Cardiac muscle cell (in vitro differentiated cells and primary cell): ENCODE data around the gene ELL. TPM values are rescaled to one million over a fixed set of nuclear protein-coding genes. Genes with fewer than 3 reads are reported as not detected.
"Not testable (repeated sequence)": the region's sequence is repeated elsewhere in the genome, so short reads cannot be mapped to it uniquely, and the experiment has no call there.

ENCODE experiments used
- DNase-seq, 2 donors: peaks; one replicate each; pipeline versions ENCODE4 v3.0.0 to v3.0.0-alpha.2; 2010 to 2017; ENCODE audit warnings: low read depth in 1 of 2, low spot score in 1 of 2
- H3K27ac ChIP-seq: fragments of 200-600 bp; sonication (generic); 2 replicates; pipeline ENCODE4 v1.5.1; 2016
- H3K27me3 ChIP-seq: fragments of 200-600 bp; sonication (generic); 2 replicates; pipeline ENCODE4 v1.6.0; 2016; ENCODE audit warnings: control low read depth
- H3K36me3 ChIP-seq: fragments of 200-600 bp; sonication (generic); 2 replicates; pipeline ENCODE4 v1.5.1; 2016; ENCODE audit warnings: control low read depth
- H3K4me1 ChIP-seq: fragments of 200-600 bp; sonication (generic); 2 replicates; pipeline ENCODE4 v1.8.1; 2017; ENCODE audit warnings: low read depth, mild to moderate bottlenecking, mixed run types
- H3K4me3 ChIP-seq: fragments of 200-600 bp; sonication (generic); 2 replicates; pipeline ENCODE4 v1.5.1; 2016; ENCODE audit warnings: mild to moderate bottlenecking
- H3K9me3 ChIP-seq: fragments of 200-600 bp; sonication (generic); 2 replicates; pipeline ENCODE4 v1.5.1; 2017; ENCODE audit warnings: low read depth, mild to moderate bottlenecking, control low read depth
- CTCF ChIP-seq: IDR thresholded peaks from 2 replicates; pipeline ENCODE4 v1.5.1; 2012; ENCODE audit warnings: low read depth, mild to moderate bottlenecking, low read length
- polyA plus RNA-seq: library from polyadenylated mRNA; unstranded; fragments of >200 nt; fragmentation: Nextera tagmentation; extraction: Ambion mirVana; gene quantifications from 2 replicates; pipeline ENCODE4 v1.2.1, GENCODE V29; 2016
- total RNA-seq: library from RNA; depleted of rRNA; stranded (reverse); fragments of >200 nt; gene quantifications from 2 replicates; pipeline ENCODE4 v1.2.3, GENCODE V29; 2016

Gene ELL
- total and polyA plus RNA-seq, 2 experiments from 2014 or later: 14.8 to 20.7 TPM

- Histone ChIP-seq H3K4me3 (peak overlapping the region; percentile 97), H3K4me1 (peaks cover 3% of the 10 kb centered on the region), H3K27me3 (no peaks in the 10 kb centered on the region), H3K27ac (peak overlapping the region; percentile 85), H3K9me3 (no peaks in the 10 kb centered on the region), H3K36me3 (peaks cover 26% of the 10 kb centered on the region)
- DNase-seq: peak in 1 of 2 donors; percentile 58
- TF ChIP-seq CTCF: no peak
Measured at GRCh38 chr19:18541992-18542940, 20.4 kb upstream of the ELL start.

- Histone ChIP-seq H3K4me1 (peaks cover 3% of the 10 kb centered on the region), H3K36me3 (peaks cover 35% of the 10 kb centered on the region), H3K4me3 (no peak overlapping the region), H3K27ac (no peak overlapping the region), H3K9me3 (no peaks in the 10 kb centered on the region), H3K27me3 (no peaks in the 10 kb centered on the region)
- no peak for TF ChIP-seq CTCF
- DNase-seq: no peak
Measured at GRCh38 chr19:18541258-18541991, 19.6 kb upstream of the ELL start.

- not testable (repeated sequence) for H3K27me3 ChIP-seq, H3K27ac ChIP-seq, H3K9me3 ChIP-seq, DNase-seq, H3K4me3 ChIP-seq, H3K4me1 ChIP-seq
- peaks cover 42% of the 10 kb centered on the region for H3K36me3 ChIP-seq
Measured at GRCh38 chr19:18540200-18540599, 18.3 kb upstream of the ELL start.

GRCh38 chr19:18539372-18539771, 17.5 kb upstream of the ELL start:
- no peak for DNase-seq
- Histone ChIP-seq H3K9me3 (no peaks in the 10 kb centered on the region), H3K36me3 (peaks cover 42% of the 10 kb centered on the region), H3K27me3 (no peaks in the 10 kb centered on the region), H3K4me1 (peaks cover 3% of the 10 kb centered on the region), H3K27ac (no peak overlapping the region), H3K4me3 (no peak overlapping the region)
- TF ChIP-seq CTCF: no peak

- H3K36me3 ChIP-seq: peaks cover 44% of the 10 kb centered on the region
Measured at GRCh38 chr19:18538115-18538514, 16.2 kb upstream of the ELL start.

More at GRCh38 chr19:18538115-18538514, 16.2 kb upstream of the ELL start:
- no peak for DNase-seq
- Histone ChIP-seq H3K4me1 (no peaks in the 10 kb centered on the region), H3K4me3 (no peak overlapping the region), H3K9me3 (no peaks in the 10 kb centered on the region), H3K27me3 (no peaks in the 10 kb centered on the region), H3K27ac (no peak overlapping the region)
- TF ChIP-seq CTCF: no peak
